ENCODE results near the gene NCEH1. TPM values are rescaled to one million over a fixed set of nuclear protein-coding genes. Genes with fewer than 3 reads are reported as not detected.
A peak's percentile ranks its signal among the peaks of the same experiment; 100 is the strongest.

Gene NCEH1
- total RNA-seq, 4 donors from 2014 or later: 6.6 to 15.8 (median 10.6) TPM

GRCh38 chr3:172750368-172751174 is 39.7 kb upstream of the NCEH1 start, which contains the start of gene ECT2:
Gene ECT2, plus strand, starts transcription at chr3:172750726. Its CDS starts 3,805 bp downstream, at chr3:172754531.
- Histone ChIP-seq H3K9me3 (no peaks in the 10 kb centered on the region), H3K27ac (peak within 1 kb of the TSS; percentile 28 to 80 (median 68)), H3K27me3 (no peaks in the 10 kb centered on the region), H3K4me3 (peak within 1 kb of the TSS; percentile 62 to 100 (median 74)), H3K36me3 (no peaks in the 10 kb centered on the region), H3K4me1 (peaks cover 0 to 14% (median 1%) of the 10 kb centered on the region in 4 donors)
- TF ChIP-seq, protein P1, sequence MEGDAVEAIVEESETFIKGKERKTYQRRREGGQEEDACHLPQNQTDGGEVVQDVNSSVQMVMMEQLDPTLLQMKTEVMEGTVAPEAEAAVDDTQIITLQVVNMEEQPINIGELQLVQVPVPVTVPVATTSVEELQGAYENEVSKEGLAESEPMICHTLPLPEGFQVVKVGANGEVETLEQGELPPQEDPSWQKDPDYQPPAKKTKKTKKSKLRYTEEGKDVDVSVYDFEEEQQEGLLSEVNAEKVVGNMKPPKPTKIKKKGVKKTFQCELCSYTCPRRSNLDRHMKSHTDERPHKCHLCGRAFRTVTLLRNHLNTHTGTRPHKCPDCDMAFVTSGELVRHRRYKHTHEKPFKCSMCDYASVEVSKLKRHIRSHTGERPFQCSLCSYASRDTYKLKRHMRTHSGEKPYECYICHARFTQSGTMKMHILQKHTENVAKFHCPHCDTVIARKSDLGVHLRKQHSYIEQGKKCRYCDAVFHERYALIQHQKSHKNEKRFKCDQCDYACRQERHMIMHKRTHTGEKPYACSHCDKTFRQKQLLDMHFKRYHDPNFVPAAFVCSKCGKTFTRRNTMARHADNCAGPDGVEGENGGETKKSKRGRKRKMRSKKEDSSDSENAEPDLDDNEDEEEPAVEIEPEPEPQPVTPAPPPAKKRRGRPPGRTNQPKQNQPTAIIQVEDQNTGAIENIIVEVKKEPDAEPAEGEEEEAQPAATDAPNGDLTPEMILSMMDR (IDR thresholded peaks at IDR 0.05): peak; percentile 69 to 87 (median 78)
- TF ChIP-seq POLR2A (IDR thresholded peaks at IDR 0.05): no peak
- peak; percentile 99 to 100 (median 99) for DNase-seq

DNA sequence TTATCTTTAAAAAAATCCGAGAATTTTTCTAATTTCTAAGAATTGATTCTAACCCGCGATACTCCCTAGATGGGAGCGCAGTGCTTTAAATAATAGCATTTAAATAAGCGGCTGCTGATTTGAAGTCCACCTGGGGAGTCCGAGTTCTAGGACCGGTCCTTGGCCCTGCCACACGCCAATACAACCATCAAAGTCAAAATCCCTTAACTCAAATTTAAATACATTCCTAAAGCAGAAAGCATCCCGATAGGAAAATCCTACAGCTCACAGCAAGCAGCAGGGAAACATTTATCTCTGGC is 39.2 kb upstream of the NCEH1 start:
- peak overlapping the region in 3 of 4 donors; percentile 21 to 80 (median 67) for H3K27ac ChIP-seq
- no peak for TF ChIP-seq POLR2A (IDR thresholded peaks at IDR 0.05)
- TF ChIP-seq, protein P1 (IDR thresholded peaks at IDR 0.05): no peak
- DNase-seq: no peak
- H3K4me1 ChIP-seq: peaks cover 0 to 14% (median 1%) of the 10 kb centered on the region in 4 donors
- H3K36me3 ChIP-seq: no peaks in the 10 kb centered on the region
- no peaks in the 10 kb centered on the region for H3K27me3 ChIP-seq
- H3K4me3 ChIP-seq: peak overlapping the region; percentile 40 to 100 (median 74)
- H3K9me3 ChIP-seq: no peaks in the 10 kb centered on the region

GRCh38 chr3:172749230-172749965 is 38.5 kb upstream of the NCEH1 start:
- H3K9me3 ChIP-seq: no peaks in the 10 kb centered on the region
- peaks cover 0 to 14% (median 1%) of the 10 kb centered on the region in 4 donors for H3K4me1 ChIP-seq
- H3K36me3 ChIP-seq: no peaks in the 10 kb centered on the region
- H3K27me3 ChIP-seq: no peaks in the 10 kb centered on the region
- peak overlapping the region in 3 of 4 donors; percentile 3 to 80 (median 37) for H3K27ac ChIP-seq
- DNase-seq: no peak
- TF ChIP-seq, protein P1 (IDR thresholded peaks at IDR 0.05): no peak
- no peak for TF ChIP-seq POLR2A (IDR thresholded peaks at IDR 0.05)
- peak overlapping the region; percentile 40 to 100 (median 74) for H3K4me3 ChIP-seq

- Histone ChIP-seq H3K4me1 (peaks cover 0 to 10% (median 1%) of the 10 kb centered on the region in 4 donors), H3K27ac (no peak overlapping the region), H3K27me3 (no peaks in the 10 kb centered on the region), H3K36me3 (no peaks in the 10 kb centered on the region), H3K9me3 (no peaks in the 10 kb centered on the region), H3K4me3 (no peak overlapping the region)
- no peak for TF ChIP-seq POLR2A (IDR thresholded peaks at IDR 0.05)
- DNase-seq: no peak
Measured at GRCh38 chr3:172746475-172746874, 35.6 kb upstream of the NCEH1 start.

- H3K4me1 ChIP-seq: no peaks in the 10 kb centered on the region
- no peak for TF ChIP-seq POLR2A (IDR thresholded peaks at IDR 0.05)
- TF ChIP-seq, protein P1 (IDR thresholded peaks at IDR 0.05): no peak
- no peaks in the 10 kb centered on the region for H3K27me3 ChIP-seq
Measured at GRCh38 chr3:172739462-172739861, 28.6 kb upstream of the NCEH1 start.

DNA sequence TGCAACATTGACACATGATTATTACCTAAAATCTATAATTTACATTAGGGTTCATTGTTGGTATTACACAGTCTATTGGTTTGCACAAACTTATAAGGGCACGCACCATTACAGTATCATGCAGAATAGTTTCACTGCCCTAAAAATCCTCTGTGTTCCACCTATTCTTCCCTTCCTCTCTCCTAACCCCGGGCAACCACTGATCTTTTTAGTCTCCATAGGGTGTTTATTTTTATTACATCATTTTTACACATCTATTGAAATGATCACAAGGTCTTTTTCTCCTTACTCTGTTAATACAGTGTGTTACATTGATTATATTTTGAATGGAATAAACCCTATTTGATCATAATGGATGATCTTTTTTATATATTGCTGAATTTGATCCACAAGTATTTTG is 24.1 kb upstream of the NCEH1 start:
- TF ChIP-seq, protein P1 (IDR thresholded peaks at IDR 0.05): no peak
- no peak for TF ChIP-seq POLR2A (IDR thresholded peaks at IDR 0.05)
- H3K4me1 ChIP-seq: no peaks in the 10 kb centered on the region
- no peak overlapping the region for H3K4me3 ChIP-seq
- no peaks in the 10 kb centered on the region for H3K9me3 ChIP-seq
- H3K27ac ChIP-seq: no peak overlapping the region
- no peaks in the 10 kb centered on the region for H3K36me3 ChIP-seq
- no peaks in the 10 kb centered on the region for H3K27me3 ChIP-seq
- no peak for DNase-seq

More at GRCh38 chr3:172739462-172739861, 28.6 kb upstream of the NCEH1 start:
- no peak for DNase-seq
- H3K4me3 ChIP-seq: no peak overlapping the region
- H3K27ac ChIP-seq: no peak overlapping the region
- no peaks in the 10 kb centered on the region for H3K9me3 ChIP-seq
- no peaks in the 10 kb centered on the region for H3K36me3 ChIP-seq

All from Peyer's patch (tissue), 4 donors.